Measurements from ENCODE around the gene SUMF1. TPM values are rescaled to one million over a fixed set of nuclear protein-coding genes. Genes with fewer than 3 reads are reported as not detected.
A peak's percentile ranks its signal among the peaks of the same experiment; 100 is the strongest.

SUMF1 gene
- total RNA-seq, result 94.5 and 99.6 TPM in 2 replicates

- H3K4me2 ChIP-seq (ENCODE audit: insufficient read depth, low read length), result peak within 1 kb of the TSS; percentile 97
- H3K27me3 ChIP-seq (ENCODE audit: insufficient read depth, low read length), result peaks cover 16% of the 10 kb centered on the region
- H3K9me3 ChIP-seq (ENCODE audit: low read depth, low read length), result no peaks in the 10 kb centered on the region
- peaks cover 9% of the 10 kb centered on the region for H3K79me2 ChIP-seq (ENCODE audit: insufficient read depth, low read length)
- peak within 1 kb of the TSS; percentile 98 for H2AFZ ChIP-seq (ENCODE audit: low read length)
- H3K36me3 ChIP-seq (ENCODE audit: insufficient read depth, low read length), result no peaks in the 10 kb centered on the region
- H4K20me1 ChIP-seq (ENCODE audit: insufficient read depth, low read length), result no peaks in the 10 kb centered on the region
- peaks cover 11% of the 10 kb centered on the region for H3K4me1 ChIP-seq (ENCODE audit: insufficient read depth, low read length)
- peak; percentile 97 for DNase-seq (ENCODE audit: insufficient read length, low spot score, missing footprints)
- TF ChIP-seq CTCF (IDR thresholded peaks at IDR 0.05; ENCODE audit: extremely low read depth, low read depth, low read length), result no peak
- H3K27ac ChIP-seq (ENCODE audit: low read depth, low read length), result peak within 1 kb of the TSS; percentile 77
- H3K4me3 ChIP-seq (ENCODE audit: insufficient read depth, low read length), result peak within 1 kb of the TSS; percentile 89
These were observed at the start of gene SUMF1 for GRCh38 chr3:4466741-4467521. Gene SUMF1, minus strand, starts transcription at chr3:4467269. Its CDS starts 24 bp downstream, at chr3:4467245.

- no peak for DNase-seq (ENCODE audit: insufficient read length, low spot score, missing footprints)
- no peak for TF ChIP-seq CTCF (IDR thresholded peaks at IDR 0.05; ENCODE audit: extremely low read depth, low read depth, low read length)
- Histone ChIP-seq H4K20me1 (ENCODE audit: insufficient read depth, low read length) (no peaks in the 10 kb centered on the region), H3K9me3 (ENCODE audit: low read depth, low read length) (no peaks in the 10 kb centered on the region), H3K79me2 (ENCODE audit: insufficient read depth, low read length) (no peaks in the 10 kb centered on the region), H3K27ac (ENCODE audit: low read depth, low read length) (no peak overlapping the region), H2AFZ (ENCODE audit: low read length) (peak overlapping the region; percentile 78), H3K27me3 (ENCODE audit: insufficient read depth, low read length) (no peaks in the 10 kb centered on the region), H3K4me1 (ENCODE audit: insufficient read depth, low read length) (no peaks in the 10 kb centered on the region), H3K4me3 (ENCODE audit: insufficient read depth, low read length) (no peak overlapping the region), H3K36me3 (ENCODE audit: insufficient read depth, low read length) (no peaks in the 10 kb centered on the region), H3K4me2 (ENCODE audit: insufficient read depth, low read length) (no peak overlapping the region)
These were observed 49.0 kb upstream of the SUMF1 start for GRCh38 chr3:4515916-4516579.

GRCh38 chr3:4514916-4515315 lies 47.8 kb upstream of the SUMF1 start:
- Histone ChIP-seq H3K36me3 (ENCODE audit: insufficient read depth, low read length) (no peaks in the 10 kb centered on the region), H3K27ac (ENCODE audit: low read depth, low read length) (no peak overlapping the region), H4K20me1 (ENCODE audit: insufficient read depth, low read length) (no peaks in the 10 kb centered on the region), H3K4me2 (ENCODE audit: insufficient read depth, low read length) (no peak overlapping the region), H3K4me3 (ENCODE audit: insufficient read depth, low read length) (no peak overlapping the region), H2AFZ (ENCODE audit: low read length) (no peak overlapping the region), H3K4me1 (ENCODE audit: insufficient read depth, low read length) (no peaks in the 10 kb centered on the region), H3K79me2 (ENCODE audit: insufficient read depth, low read length) (no peaks in the 10 kb centered on the region), H3K27me3 (ENCODE audit: insufficient read depth, low read length) (no peaks in the 10 kb centered on the region), H3K9me3 (ENCODE audit: low read depth, low read length) (no peaks in the 10 kb centered on the region)
- no peak for DNase-seq (ENCODE audit: insufficient read length, low spot score, missing footprints)
- no peak for TF ChIP-seq CTCF (IDR thresholded peaks at IDR 0.05; ENCODE audit: extremely low read depth, low read depth, low read length)

- Histone ChIP-seq H3K36me3 (ENCODE audit: insufficient read depth, low read length) (no peaks in the 10 kb centered on the region), H2AFZ (ENCODE audit: low read length) (no peak overlapping the region), H3K9me3 (ENCODE audit: low read depth, low read length) (no peaks in the 10 kb centered on the region), H3K4me2 (ENCODE audit: insufficient read depth, low read length) (no peak overlapping the region), H3K4me3 (ENCODE audit: insufficient read depth, low read length) (no peak overlapping the region), H3K79me2 (ENCODE audit: insufficient read depth, low read length) (no peaks in the 10 kb centered on the region), H3K4me1 (ENCODE audit: insufficient read depth, low read length) (no peaks in the 10 kb centered on the region), H3K27me3 (ENCODE audit: insufficient read depth, low read length) (no peaks in the 10 kb centered on the region), H4K20me1 (ENCODE audit: insufficient read depth, low read length) (no peaks in the 10 kb centered on the region), H3K27ac (ENCODE audit: low read depth, low read length) (no peak overlapping the region)
- TF ChIP-seq CTCF (IDR thresholded peaks at IDR 0.05; ENCODE audit: extremely low read depth, low read depth, low read length), result no peak
- no peak for DNase-seq (ENCODE audit: insufficient read length, low spot score, missing footprints)
These were observed 47.3 kb upstream of the SUMF1 start for GRCh38 chr3:4514321-4514720.
